ENCODE data around the gene ACOT7. TPM values are rescaled to one million over a fixed set of nuclear protein-coding genes. Genes with fewer than 3 reads are reported as not detected.

Gene ACOT7
- total RNA-seq, 2 donors from 2014 or later, result 46.0 to 75.8 TPM

- DNase-seq (ENCODE audit: low spot score in 2 of 2), result no peak
- no peaks in the 10 kb centered on the region for H3K36me3 Mint-ChIP-seq
- no peaks in the 10 kb centered on the region for H3K9me3 Mint-ChIP-seq
- peak overlapping the region in 1 of 2 donors; percentile 76 for H3K27ac Mint-ChIP-seq
- ATAC-seq, result no peak
Measured at GRCh38 chr1:6300342-6301048, 93.1 kb downstream of the ACOT7 start.

- Mint-ChIP-seq H3K27ac (peak overlapping the region in 1 of 2 donors; percentile 70), H3K36me3 (no peaks in the 10 kb centered on the region), H3K9me3 (no peaks in the 10 kb centered on the region)
- DNase-seq (ENCODE audit: low spot score in 2 of 2), result no peak
- ATAC-seq, result no peak
Measured at GRCh38 chr1:6299557-6300165, 93.9 kb downstream of the ACOT7 start.

GRCh38 chr1:6298940-6299465 lies 94.6 kb downstream of the ACOT7 start:
- no peaks in the 10 kb centered on the region for H3K9me3 Mint-ChIP-seq
- no peak for ATAC-seq
- no peak overlapping the region for H3K27ac Mint-ChIP-seq

GRCh38 chr1:6298530-6298929 lies 95.0 kb downstream of the ACOT7 start:
- no peak for DNase-seq (ENCODE audit: low spot score in 2 of 2)
- Mint-ChIP-seq H3K9me3 (no peaks in the 10 kb centered on the region), H3K36me3 (peaks cover 0 to 8% of the 10 kb centered on the region in 2 donors), H3K27ac (no peak overlapping the region)
- no peak for ATAC-seq

More at GRCh38 chr1:6298940-6299465, 94.6 kb downstream of the ACOT7 start:
- H3K36me3 Mint-ChIP-seq, result peaks cover 0 to 4% of the 10 kb centered on the region in 2 donors
- DNase-seq (ENCODE audit: low spot score in 2 of 2), result no peak

GRCh38 chr1:6295910-6296309 lies 97.7 kb downstream of the ACOT7 start:
- ATAC-seq (no peak), DNase-seq (ENCODE audit: low spot score in 2 of 2) (no peak)
- Mint-ChIP-seq H3K36me3 (peaks cover 0 to 8% of the 10 kb centered on the region in 2 donors), H3K27ac (no peak overlapping the region), H3K9me3 (no peaks in the 10 kb centered on the region)

GRCh38 chr1:6294890-6295556 lies 98.5 kb downstream of the ACOT7 start:
- peaks cover 0 to 8% of the 10 kb centered on the region in 2 donors for H3K36me3 Mint-ChIP-seq
- H3K9me3 Mint-ChIP-seq, result no peaks in the 10 kb centered on the region
- H3K27ac Mint-ChIP-seq, result no peak overlapping the region
- ATAC-seq (no peak), DNase-seq (ENCODE audit: low spot score in 2 of 2) (no peak)

- DNase-seq (ENCODE audit: low spot score in 2 of 2) (no peak), ATAC-seq (no peak)
- Mint-ChIP-seq H3K36me3 (peaks cover 0 to 8% of the 10 kb centered on the region in 2 donors), H3K27ac (no peak overlapping the region), H3K9me3 (no peaks in the 10 kb centered on the region)
Measured at GRCh38 chr1:6294080-6294889, 99.3 kb downstream of the ACOT7 start.

- no peak for ATAC-seq
- H3K9me3 Mint-ChIP-seq, result no peaks in the 10 kb centered on the region
- peaks cover 0 to 8% of the 10 kb centered on the region in 2 donors for H3K36me3 Mint-ChIP-seq
- no peak for DNase-seq (ENCODE audit: low spot score in 2 of 2)
- no peak overlapping the region for H3K27ac Mint-ChIP-seq
Measured at GRCh38 chr1:6292102-6292501, 101.5 kb downstream of the ACOT7 start.

- Mint-ChIP-seq H3K27ac (no peak overlapping the region), H3K36me3 (peaks cover 0 to under 1% of the 10 kb centered on the region in 2 donors), H3K9me3 (no peaks in the 10 kb centered on the region)
- DNase-seq (ENCODE audit: low spot score in 2 of 2) (no peak), ATAC-seq (no peak)
Measured at GRCh38 chr1:6288665-6289064, 104.9 kb downstream of the ACOT7 start.

GRCh38 chr1:6288026-6288425 lies 105.5 kb downstream of the ACOT7 start:
- no peaks in the 10 kb centered on the region for H3K9me3 Mint-ChIP-seq
- H3K36me3 Mint-ChIP-seq, result no peaks in the 10 kb centered on the region
- DNase-seq (ENCODE audit: low spot score in 2 of 2) (no peak), ATAC-seq (no peak)
- no peak overlapping the region for H3K27ac Mint-ChIP-seq

GRCh38 chr1:6287431-6287886 lies 106.1 kb downstream of the ACOT7 start:
- H3K36me3 Mint-ChIP-seq, result no peaks in the 10 kb centered on the region
- H3K9me3 Mint-ChIP-seq, result no peaks in the 10 kb centered on the region
- H3K27ac Mint-ChIP-seq, result no peak overlapping the region
- no peak for ATAC-seq
- DNase-seq (ENCODE audit: low spot score in 2 of 2), result no peak

- Mint-ChIP-seq H3K36me3 (no peaks in the 10 kb centered on the region), H3K9me3 (no peaks in the 10 kb centered on the region), H3K27ac (no peak overlapping the region)
- ATAC-seq (no peak), DNase-seq (ENCODE audit: low spot score in 2 of 2) (no peak)
Measured at GRCh38 chr1:6287029-6287428, 106.5 kb downstream of the ACOT7 start.

- H3K9me3 Mint-ChIP-seq, result no peaks in the 10 kb centered on the region
- no peak overlapping the region for H3K27ac Mint-ChIP-seq
- no peak for ATAC-seq
- DNase-seq (ENCODE audit: low spot score in 2 of 2), result no peak
- no peaks in the 10 kb centered on the region for H3K36me3 Mint-ChIP-seq
Measured at GRCh38 chr1:6286266-6286665, 107.3 kb downstream of the ACOT7 start.

- DNase-seq (ENCODE audit: low spot score in 2 of 2) (no peak), ATAC-seq (no peak)
- Mint-ChIP-seq H3K27ac (peak overlapping the region in 1 of 2 donors; percentile 22), H3K9me3 (no peaks in the 10 kb centered on the region), H3K36me3 (no peaks in the 10 kb centered on the region)
Measured at GRCh38 chr1:6285336-6285735, 108.2 kb downstream of the ACOT7 start.

- ATAC-seq, result no peak
- no peak for DNase-seq (ENCODE audit: low spot score in 2 of 2)
- no peaks in the 10 kb centered on the region for H3K9me3 Mint-ChIP-seq
- no peak overlapping the region for H3K27ac Mint-ChIP-seq
- H3K36me3 Mint-ChIP-seq, result no peaks in the 10 kb centered on the region
Measured at GRCh38 chr1:6282577-6283270, 110.8 kb downstream of the ACOT7 start.
